ENCODE data around the gene MTG1. TPM values are rescaled to one million over a fixed set of nuclear protein-coding genes. Genes with fewer than 3 reads are reported as not detected.

MTG1 gene
- total RNA-seq, 1 experiment from 2014 or later = 83.3 TPM

DNA sequence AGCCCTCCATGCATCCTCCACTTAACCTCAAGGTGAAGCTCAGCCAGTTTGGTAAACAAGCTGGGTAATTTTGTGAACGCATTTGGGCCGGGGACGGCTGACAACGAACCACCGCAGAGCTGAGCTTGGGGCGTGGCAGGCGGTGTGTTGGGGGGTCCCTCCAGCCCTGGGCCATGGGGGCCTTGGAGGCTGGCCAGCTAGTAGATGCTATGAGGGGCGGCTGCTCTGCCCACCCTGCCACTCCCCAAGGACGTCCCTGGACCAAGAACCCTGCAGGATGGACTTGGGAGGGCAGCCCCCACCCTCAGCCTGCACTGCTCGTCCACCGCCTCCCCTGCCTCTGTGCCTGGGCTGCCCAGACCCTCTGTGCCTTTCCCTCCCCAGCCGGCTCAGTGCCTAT lies 47.8 kb downstream of the MTG1 start:
- Histone ChIP-seq H3K27me3 (replicated peaks; ENCODE audit: insufficient read depth, low read depth, low read length, poor library complexity) (no peaks in the 10 kb centered on the region), H3K4me1 (ENCODE audit: insufficient read depth, low read length, poor library complexity, severe bottlenecking) (no peaks in the 10 kb centered on the region), H3K4me3 (ENCODE audit: low read depth, low read length, poor library complexity, severe bottlenecking) (no peak overlapping the region), H3K36me3 (ENCODE audit: insufficient read depth, low read length, poor library complexity, severe bottlenecking) (no peaks in the 10 kb centered on the region), H3K9me3 (ENCODE audit: low read depth, low read length, poor library complexity, severe bottlenecking) (no peaks in the 10 kb centered on the region), H3K27ac (ENCODE audit: low read depth, low read length, poor library complexity, severe bottlenecking) (no peak overlapping the region)
- TF ChIP-seq, protein P1, sequence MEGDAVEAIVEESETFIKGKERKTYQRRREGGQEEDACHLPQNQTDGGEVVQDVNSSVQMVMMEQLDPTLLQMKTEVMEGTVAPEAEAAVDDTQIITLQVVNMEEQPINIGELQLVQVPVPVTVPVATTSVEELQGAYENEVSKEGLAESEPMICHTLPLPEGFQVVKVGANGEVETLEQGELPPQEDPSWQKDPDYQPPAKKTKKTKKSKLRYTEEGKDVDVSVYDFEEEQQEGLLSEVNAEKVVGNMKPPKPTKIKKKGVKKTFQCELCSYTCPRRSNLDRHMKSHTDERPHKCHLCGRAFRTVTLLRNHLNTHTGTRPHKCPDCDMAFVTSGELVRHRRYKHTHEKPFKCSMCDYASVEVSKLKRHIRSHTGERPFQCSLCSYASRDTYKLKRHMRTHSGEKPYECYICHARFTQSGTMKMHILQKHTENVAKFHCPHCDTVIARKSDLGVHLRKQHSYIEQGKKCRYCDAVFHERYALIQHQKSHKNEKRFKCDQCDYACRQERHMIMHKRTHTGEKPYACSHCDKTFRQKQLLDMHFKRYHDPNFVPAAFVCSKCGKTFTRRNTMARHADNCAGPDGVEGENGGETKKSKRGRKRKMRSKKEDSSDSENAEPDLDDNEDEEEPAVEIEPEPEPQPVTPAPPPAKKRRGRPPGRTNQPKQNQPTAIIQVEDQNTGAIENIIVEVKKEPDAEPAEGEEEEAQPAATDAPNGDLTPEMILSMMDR (conservative IDR thresholded peaks at IDR 0.05; ENCODE audit: low read depth, low read length) = no peak
- no peak for TF ChIP-seq EZH2 (IDR thresholded peaks at IDR 0.05; ENCODE audit: borderline replicate concordance, low read depth, low read length, poor library complexity, severe bottlenecking)
- no TSS peak for BruUV-seq (replicated peaks)
- DNase-seq (ENCODE audit: low spot score) = no peak
- ChIA-PET CTCF (no interaction called here), POLR2A (ENCODE audit: low non-redundant PET) (no interaction called here)
- intact Hi-C loops (cut with micrococcal nuclease; ENCODE audit: unreplicated experiment) = no loop called here

- no peaks in the 10 kb centered on the region for H3K27me3 ChIP-seq (replicated peaks; ENCODE audit: insufficient read depth, low read depth, low read length, poor library complexity)
- intact Hi-C loops (cut with micrococcal nuclease; ENCODE audit: unreplicated experiment) = no loop called here
- POLR2A ChIA-PET (ENCODE audit: low non-redundant PET) = no interaction called here
- H3K9me3 ChIP-seq (ENCODE audit: low read depth, low read length, poor library complexity, severe bottlenecking) = peaks cover 5% of the 10 kb centered on the region
- no TSS peak for BruUV-seq (replicated peaks)
- H3K4me3 ChIP-seq (ENCODE audit: low read depth, low read length, poor library complexity, severe bottlenecking) = no peak overlapping the region
- CTCF ChIA-PET = no interaction called here
- TF ChIP-seq EZH2 (IDR thresholded peaks at IDR 0.05; ENCODE audit: borderline replicate concordance, low read depth, low read length, poor library complexity, severe bottlenecking) = no peak
- TF ChIP-seq, protein P1 (conservative IDR thresholded peaks at IDR 0.05; ENCODE audit: low read depth, low read length) = no peak
- DNase-seq (ENCODE audit: low spot score) = no peak
- H3K36me3 ChIP-seq (ENCODE audit: insufficient read depth, low read length, poor library complexity, severe bottlenecking) = no peaks in the 10 kb centered on the region
- no peaks in the 10 kb centered on the region for H3K4me1 ChIP-seq (ENCODE audit: insufficient read depth, low read length, poor library complexity, severe bottlenecking)
- no peak overlapping the region for H3K27ac ChIP-seq (ENCODE audit: low read depth, low read length, poor library complexity, severe bottlenecking)
Measured at GRCh38 chr10:133442191-133442966, 48.4 kb downstream of the MTG1 start.

DNA sequence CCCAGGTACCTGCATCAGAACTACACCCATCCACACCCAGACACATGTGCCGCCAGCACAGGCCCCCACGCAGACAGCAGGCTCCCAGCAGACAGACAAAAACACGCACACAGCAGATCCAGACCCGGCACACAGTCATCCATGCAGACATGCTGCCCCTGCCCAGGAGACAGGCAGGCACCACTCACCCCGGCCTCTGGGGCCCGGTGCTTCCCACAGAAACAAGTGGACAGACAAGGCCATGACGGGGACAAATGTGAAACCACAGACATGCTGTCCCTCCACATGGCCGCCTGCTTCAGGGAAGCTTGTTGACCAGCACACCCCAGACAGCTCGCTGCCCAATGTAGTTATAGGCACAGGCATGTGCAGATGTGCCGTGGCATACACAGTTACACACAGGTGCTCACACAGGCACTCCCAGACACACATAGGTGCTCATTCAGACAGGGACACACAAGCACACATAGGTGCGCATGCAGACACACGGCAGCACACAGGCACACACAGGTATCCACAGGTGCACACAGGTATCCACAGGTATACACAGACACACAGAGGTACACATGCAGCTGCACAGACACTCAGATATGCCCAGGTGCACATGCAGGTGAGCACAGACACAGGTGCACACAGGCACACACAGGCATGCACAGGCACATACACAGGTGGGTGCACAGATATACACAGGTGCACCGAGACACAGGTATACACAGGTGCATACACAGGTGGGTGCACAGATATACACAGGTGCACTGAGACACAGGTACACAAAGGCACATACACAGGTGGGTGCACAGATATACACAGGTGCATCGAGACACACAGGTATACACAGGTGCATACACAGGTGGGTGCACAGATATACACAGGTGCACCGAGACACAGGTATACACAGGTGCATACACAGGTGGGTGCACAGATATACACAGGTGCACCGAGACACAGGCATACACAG lies 49.3 kb downstream of the MTG1 start:
- TF ChIP-seq, protein P1 (conservative IDR thresholded peaks at IDR 0.05; ENCODE audit: low read depth, low read length) = no peak
- TF ChIP-seq EZH2 (IDR thresholded peaks at IDR 0.05; ENCODE audit: borderline replicate concordance, low read depth, low read length, poor library complexity, severe bottlenecking) = no peak
- BruUV-seq (replicated peaks) = no TSS peak
- H3K36me3 ChIP-seq (ENCODE audit: insufficient read depth, low read length, poor library complexity, severe bottlenecking) = no peaks in the 10 kb centered on the region
- POLR2A ChIA-PET (ENCODE audit: low non-redundant PET) = no interaction called here
- H3K4me1 ChIP-seq (ENCODE audit: insufficient read depth, low read length, poor library complexity, severe bottlenecking) = no peaks in the 10 kb centered on the region
- intact Hi-C loops (cut with micrococcal nuclease; ENCODE audit: unreplicated experiment) = no loop called here
- H3K9me3 ChIP-seq (ENCODE audit: low read depth, low read length, poor library complexity, severe bottlenecking) = peaks cover 13% of the 10 kb centered on the region
- H3K27ac ChIP-seq (ENCODE audit: low read depth, low read length, poor library complexity, severe bottlenecking) = no peak overlapping the region
- CTCF ChIA-PET = no interaction called here
- no peak overlapping the region for H3K4me3 ChIP-seq (ENCODE audit: low read depth, low read length, poor library complexity, severe bottlenecking)
- DNase-seq (ENCODE audit: low spot score) = no peak
- no peaks in the 10 kb centered on the region for H3K27me3 ChIP-seq (replicated peaks; ENCODE audit: insufficient read depth, low read depth, low read length, poor library complexity)
